ENCODE data around the gene KIRREL3.

KIRREL3 gene

DNA sequence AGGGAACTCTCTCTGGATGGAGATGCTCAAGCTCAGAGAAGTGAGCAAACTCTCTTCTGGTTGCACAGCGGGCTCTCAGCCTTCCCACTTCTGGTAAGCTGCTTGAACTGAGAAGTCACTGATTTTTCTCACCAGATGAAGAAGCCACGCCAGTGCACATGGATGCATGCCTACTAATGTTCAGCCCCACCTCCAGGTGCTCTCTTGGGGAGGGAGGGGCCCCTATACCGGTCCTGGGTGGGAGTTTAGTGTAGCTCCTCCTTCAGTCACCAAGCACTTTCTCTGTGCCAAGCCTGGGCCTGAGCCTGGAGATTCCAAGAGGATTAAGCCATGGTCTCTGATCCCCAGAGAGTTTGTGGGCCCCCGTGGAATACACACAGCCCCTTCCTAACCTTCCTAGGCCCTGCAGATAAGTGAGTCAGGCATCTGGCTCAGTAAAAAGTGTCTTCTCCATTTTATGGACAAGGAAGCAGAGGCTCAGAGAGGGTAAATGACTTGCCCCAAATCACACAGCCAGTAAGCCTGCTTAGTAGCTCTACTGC, 502.9 kb downstream of the KIRREL3 start:
- no peak for DNase-seq

DNA sequence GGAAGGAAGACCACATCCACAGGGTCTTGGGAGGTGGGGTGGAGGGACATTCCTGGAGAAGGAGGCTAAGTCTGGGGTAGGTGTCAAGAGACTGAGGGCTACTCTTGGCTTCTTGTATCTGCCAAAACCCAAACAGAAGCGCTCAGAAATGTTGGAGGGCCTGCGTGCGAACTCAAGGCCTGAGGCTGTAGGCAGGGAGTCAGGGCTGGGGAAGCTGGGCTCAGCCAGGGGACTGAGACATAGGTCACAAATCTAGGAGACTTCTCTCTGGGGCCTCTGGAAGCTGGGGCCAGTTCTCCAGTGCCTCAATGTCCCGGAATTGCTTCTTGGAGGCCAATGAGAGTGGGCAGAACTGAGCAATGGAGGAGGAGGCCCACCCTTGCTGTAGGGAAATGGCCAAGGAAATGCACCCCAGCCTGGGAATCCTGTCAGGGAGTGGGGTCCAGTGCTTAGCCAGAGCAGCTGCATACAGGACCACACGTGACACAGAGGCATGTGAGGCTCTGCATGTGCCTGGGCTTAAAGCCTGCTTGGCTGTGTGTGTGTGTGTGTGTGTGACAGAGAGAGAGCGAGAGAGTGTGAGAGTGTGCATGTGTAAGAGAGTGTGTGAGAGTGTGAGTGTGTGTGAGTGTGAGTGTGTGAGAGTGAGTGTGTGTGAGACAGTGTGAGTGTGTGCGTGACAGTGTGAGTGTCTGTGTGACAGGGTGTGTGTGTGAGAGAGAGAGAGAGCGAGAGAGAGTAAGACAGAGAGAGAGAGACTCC, 503.8 kb downstream of the KIRREL3 start:
- DNase-seq, result no peak

DNA sequence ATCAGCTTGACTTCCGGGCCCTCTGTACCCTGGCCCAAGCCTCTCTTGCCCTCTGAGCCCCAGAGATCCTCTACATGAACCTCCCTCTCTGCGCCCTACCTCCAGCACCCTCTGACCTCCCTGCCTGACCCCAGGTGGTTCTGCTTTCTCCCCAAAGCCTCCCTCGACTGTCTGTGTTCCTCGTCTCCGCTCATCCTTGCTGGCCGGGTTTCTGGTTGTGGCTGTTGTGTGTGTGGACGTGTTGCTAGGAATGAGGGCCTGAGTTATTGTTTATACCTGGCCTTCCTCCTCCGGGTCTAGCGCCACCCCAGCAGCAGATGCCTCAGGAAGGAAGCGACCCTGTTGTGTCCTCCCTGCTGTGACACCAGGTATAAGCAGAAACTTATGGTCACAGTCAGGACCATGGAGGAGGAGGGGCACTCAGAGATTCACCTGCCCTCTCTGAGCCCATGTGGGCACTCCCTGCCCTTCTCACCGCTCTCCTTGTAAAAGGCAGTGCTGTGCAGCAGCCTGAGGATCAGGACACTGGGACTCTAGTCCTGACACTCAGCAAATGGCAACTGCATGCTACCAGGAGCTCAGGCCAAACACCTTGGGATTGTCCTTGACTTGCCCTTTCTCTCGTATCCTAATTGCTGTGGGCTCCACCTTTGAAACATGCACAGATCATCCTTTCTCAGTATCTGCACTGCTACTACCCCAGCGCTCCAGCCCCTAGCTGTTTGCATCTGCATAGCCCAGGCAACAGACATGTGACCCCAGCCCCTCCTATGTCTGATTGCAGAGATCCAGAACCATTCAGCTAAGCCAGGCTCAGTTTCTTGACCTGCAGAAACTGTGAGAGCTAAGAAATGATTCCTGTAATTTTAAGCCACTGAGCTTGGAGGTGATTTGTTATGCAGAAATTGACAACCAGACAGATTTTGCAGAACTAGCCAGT, 505.0 kb downstream of the KIRREL3 start:
- no peak for DNase-seq

DNA sequence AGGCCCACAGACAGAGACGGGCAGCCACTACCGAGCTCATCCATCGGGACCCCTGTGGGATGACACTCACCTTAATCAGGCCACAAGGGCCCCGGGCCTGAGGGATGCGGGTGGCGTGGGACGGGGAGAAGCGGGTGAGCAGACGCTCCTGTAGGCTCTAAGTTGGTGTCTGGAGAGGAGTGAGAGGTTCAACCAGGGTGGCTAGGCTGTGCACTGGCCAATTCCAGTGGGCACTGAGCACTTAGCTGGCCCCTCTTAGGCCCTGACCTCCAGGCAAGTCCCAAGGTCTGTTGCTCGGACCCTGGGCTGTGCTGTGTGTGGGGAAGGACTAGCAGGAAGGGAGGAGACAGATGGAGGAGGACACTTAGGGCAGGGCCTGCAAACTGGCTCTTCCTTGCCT, 505.7 kb downstream of the KIRREL3 start:
- DNase-seq, result no peak

DNA sequence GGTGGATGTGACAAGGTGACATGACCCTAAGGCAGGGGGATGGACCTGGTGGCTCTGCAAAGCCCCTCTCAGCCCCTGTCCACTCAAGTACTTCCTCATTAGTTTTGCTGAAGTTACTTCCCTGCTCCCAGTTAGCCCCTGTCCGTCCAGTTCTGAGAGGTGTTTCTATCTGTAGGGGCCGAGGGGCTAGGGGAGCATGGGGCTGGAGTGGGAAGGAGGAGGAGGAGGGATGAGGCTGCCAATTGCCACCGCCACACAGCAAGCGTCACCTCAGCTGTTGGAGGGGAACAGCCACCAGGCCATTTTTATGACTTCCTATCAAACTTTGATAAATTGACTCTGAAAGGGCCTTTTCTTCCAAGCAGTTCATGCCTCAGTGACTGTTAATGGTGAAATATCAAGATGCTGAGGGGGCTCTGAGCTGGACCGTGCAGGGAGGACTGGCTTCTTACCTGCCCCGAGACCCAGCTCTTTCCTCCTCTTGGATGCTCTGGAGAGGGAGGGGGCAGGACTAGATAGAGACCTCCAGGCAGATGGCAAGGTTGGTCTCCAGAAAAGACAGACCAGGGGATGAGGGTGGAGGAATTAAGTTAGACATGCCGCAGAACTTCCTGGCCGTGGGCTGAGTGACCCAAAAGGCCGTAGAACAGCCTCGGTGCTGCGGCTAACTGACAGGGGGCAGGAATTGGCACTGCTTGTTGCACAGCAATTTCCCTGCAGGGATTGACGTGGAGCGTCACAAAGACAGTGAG, 508.1 kb downstream of the KIRREL3 start:
- no peak for DNase-seq

DNA sequence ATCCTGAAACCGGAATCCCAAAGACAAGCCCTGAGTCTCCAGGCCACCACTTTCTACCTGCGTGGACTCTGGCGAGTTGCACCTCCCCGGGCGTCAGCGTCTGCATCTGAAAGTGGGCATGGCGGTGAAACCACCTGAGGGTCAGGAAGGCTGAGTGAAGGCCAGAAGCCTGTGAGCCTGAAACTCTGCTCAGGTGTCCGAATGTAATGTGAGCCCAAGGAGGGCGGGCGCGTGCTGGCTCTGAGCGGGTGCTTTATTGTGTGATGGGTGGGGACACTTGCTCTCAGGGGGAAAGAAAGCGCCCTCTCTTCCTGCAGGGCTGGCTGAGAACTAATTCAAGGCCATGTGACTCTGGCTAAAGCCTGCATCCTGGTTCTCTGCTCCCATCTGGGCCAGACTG, 509.5 kb downstream of the KIRREL3 start:
- DNase-seq, result no peak

DNA sequence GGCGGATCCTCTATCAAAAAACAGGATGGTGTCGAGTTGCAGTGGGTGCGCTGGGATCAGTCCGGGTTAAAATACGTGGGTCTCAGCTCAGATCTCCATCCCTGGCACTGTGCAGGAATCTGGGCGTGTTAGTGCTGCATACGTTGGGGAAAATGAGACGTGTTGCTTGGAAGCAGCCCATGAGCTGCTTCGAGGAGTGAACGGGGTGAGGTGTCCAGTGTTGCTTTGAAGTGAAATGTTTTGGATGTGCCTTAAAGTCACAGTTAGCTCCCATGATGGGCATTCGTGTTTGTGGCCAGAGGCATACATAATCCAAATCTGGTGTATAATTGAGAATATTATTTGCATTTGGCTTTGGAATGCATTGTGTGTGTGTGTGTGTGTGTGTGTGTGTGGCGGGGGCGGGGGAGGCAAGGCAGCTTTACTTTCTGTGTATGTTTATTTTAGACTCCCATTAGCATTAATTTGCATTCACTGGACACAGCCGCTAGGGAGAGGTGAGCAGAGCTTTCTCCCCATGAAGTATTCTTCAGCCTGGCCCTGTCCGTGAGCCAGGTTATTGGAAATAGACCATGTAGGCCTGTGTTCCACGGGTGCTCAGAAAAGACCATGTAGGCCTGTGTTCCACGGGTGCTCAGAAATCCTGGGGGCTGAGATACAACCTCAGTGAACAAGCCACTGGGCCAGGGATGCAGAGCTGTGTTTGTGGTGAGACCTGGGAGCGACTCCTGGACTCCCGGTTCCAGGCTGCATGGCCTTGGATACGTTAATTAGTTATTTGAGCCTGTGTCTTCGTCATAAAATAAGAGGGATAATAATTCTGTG, 510.5 kb downstream of the KIRREL3 start:
- no peak for DNase-seq

DNA sequence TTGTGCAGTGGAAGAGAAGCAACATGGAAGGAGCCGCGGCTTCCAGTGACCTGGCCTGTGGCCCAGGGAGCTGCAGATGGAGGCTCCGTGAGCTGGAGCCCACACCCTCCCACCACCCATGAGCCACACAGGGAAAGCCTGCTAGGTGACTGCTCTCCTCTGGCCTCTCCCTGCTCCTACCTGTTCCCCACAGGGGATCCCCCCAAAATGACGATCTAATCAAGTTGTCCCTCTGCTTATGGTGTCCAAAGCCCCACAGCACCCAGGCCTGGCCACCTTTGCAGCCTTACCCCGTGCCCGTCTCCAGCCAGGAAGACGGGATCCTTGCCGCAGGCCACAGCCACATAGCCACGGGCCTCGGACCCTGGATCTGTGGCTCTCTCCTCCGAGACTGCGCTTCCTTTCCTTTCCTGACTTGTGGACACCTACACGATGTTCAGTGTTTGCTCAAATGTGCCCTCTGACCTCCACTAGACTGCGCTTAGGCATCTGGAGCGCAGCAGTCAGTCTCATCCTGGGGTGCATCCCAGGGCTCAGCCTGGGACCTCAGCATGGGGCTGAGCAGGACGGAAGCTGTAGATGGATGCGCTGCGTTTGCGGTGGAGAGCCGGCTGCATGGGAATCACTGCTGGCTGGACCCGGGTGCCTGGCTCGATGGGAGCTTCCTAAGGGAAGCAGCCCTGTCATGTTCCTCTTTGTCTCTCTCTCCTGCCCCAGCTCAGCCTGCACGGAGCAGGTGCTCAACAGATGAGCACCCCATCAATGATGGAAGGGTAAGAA, 511.8 kb downstream of the KIRREL3 start:
- DNase-seq, result no peak

DNA sequence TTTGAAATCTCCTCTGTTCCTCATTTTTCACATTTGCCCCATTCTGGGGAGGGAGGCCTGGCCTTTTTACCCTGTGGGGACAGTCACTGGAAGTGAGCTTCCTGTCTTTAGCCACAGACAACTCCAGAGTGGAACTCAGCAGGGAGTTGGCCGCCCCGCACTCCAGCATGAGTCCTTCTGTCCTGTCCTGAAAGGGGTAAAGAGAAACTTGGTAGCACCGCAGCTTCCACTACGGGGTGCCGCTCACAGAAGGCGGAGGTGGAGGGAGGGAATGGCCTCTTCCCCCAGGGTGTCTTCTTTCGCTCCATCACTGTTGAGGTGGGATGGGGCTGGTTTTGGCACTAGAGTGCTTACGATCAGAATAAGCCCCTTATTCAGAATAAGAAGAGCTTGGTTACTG, 512.9 kb downstream of the KIRREL3 start:
- DNase-seq, result no peak

DNA sequence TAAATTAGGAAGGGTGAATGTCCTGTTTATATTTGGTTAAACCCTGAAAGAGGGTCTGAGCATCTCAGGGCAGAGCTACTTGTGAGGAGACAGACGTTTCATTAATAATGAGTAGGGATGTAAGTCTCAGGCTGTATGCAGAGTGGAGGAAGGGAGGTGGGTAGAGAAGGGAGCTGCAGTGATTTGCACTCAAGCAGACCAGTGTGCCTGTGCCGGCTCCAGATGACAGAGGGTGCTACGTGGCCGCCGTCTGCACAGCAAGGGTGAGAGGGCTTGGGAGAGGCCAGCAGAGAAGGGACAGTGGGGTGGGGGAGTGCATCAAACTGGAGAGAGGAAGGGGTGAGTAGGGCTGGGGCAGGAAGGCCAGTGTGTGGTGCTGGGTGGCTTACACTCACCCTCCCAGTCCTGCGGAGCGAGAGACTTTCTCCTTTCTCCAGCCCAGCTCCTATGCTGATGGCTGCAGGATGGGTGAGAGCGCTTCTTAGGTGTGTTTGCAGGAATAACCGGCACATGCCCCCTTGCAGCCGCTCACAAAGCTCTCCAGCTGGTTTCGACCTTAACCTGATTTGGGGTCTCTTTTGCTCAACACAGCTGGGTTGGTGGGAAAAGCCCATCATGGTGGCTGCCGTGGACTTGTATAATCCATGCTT, 514.5 kb downstream of the KIRREL3 start:
- DNase-seq, result no peak

DNA sequence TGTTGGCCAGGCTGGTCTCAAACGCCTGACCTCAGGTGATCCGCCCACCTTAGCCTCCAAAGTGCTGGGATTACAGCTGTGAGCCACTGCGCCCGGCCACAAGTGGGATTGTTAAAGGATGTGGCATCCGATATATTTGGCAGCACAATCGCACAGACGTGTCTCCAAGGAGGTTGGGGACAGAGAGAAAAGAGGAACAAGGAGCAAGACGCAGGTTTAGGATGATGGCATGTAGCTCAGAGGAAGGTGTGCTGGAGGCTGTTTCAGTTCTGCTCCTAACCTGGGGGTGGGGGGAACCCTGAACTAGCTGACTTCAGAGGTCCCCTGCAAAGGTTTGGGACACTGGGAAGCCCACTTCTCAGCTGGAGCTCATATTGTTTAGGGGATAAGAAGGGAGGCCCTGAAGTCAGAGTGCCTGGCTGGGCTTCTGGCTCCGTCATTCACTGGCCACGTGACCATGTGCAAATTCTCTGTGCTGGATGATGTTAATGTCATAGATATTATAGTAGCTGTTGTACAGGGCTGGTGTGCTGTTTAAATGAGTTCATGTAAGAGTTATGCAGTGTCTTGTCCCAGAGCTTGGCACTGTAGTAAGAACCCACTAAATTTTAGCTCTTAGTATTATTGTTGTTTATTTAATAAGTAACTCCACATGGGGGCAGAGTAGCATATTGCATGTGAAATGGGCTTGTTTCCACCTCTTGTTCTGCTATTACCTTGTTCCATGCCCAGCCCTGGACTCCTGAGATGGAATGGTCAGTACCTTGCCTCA, 515.4 kb downstream of the KIRREL3 start:
- DNase-seq, result no peak

DNA sequence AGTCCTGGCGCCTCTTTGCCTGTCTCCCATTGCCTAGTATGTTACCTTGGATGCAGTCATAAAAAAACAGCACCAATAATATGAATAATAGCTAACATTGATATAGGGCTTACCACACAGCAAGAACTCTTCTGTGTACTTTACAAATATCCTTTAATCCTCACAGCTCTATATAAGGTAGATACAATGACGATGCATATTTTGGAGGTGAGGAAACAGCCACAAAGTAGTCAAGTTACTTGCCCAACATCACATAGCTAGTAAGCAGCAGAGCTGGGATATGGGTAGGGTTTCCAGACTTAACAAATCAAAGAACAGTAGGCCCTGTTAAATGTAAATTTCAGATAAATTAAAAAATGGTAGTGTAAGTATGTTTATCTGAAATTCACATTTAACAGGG, 516.3 kb downstream of the KIRREL3 start:
- DNase-seq, result no peak

DNA sequence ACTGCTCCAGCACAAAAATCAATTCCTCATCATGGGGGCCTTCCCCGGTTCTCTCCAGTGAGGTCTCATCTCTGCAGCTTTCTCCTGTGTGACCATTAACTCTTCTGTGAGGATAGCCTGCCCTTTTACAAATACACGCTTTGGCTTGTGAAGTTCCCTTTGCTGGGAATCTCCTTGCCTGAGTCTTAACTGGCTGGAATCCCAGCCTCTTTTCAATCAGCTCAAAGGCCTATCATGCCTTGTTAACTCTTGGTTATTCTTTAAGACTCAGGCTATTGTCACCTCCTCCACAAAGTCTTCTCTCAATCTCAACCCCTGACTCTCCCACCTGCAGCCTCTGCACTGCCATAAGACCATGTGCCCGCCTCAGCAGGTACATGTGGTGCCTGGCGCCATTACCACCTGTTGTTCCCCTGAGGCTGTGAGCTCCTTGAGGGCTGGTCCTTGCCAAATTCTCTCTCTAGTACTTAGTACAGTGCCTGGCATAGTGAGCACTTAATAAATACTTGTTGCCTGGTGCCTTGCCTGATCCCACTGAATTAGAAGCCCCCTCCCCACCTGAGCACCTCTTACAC, 516.9 kb downstream of the KIRREL3 start:
- no peak for DNase-seq

DNA sequence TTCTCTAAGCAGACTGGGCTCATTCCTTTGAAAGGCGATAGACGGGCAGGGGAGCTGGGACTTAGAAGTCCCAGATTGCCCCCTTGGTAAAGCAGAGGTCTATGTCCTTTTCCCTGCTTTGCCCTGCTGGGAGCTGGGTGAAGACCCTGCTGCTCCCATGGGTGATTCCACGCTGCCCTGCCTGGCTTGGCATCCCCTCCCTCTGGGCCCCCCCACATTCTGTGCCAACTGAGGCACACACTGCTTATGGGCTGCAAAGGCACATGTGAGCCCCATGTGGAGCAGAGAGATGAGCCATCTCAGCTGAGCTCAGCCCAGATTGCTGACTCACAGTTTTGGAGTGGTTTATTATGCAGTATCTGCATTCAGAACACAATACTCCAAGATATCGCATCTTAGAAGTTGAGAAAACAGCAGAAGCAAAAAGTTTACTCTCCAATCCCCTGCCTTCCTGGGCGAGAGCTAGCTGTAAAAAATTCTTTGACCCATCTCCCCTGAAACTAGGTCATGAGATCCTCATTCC, 517.9 kb downstream of the KIRREL3 start:
- no peak for DNase-seq

DNA sequence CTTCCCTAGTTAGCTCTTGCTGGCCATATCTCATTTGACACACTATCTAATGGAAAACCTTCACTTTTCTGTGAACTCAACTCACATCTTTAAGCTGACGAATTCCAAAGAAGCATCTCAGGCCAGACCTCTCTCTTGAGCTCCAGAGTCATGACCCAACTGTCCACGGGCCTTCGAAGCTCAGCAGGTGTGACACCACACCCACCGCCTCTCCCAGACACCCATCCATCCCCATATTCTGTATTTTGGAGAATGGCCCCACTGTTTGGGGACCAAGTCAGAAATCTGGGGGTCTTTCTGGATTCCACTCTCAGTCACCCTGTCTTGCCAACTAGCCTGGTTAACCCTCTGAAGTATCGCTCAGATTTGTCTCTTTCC, 519.3 kb downstream of the KIRREL3 start:
- DNase-seq, result no peak

DNA sequence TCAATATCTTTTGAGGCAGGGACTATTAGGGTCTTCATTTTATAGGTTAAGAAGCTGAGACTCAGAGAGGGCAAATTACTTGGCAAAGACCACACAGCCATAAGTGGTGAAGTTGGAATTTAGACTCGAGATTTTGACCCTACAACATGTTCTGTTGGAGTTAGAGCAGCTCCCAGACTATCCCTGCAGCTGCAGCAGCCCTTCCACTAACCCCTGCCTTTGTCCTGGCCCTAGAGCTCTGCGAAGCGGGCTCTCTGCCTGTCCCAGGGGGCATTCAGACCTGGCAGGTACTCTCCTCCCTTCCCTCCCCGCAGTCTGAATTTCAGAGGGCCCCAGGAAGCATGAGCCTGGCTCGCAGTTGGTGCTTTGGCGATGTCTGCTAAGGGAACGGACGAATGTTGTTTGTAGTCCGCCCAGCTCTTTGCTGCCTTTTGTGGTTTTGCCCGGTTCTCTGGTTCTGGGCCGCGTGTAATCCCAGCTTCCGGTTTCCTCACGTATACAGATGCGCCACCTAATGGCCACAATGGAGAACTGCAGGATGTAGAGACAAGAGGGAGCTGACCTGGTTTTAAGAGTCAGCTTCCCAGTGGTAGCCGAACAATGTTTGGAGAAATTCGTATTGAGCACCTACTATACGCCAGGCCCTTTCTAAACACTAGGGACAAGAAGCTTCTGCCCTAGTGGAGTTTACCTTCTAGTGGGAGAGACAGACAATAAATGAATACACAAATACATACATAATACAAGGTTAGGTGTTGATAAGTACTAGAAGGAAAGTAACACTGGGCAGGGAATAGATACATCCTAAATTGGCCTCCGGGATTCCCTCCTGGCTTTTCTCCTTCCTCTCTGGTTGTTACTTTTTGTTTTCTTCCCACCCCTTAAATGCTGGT, 519.9 kb downstream of the KIRREL3 start:
- peak; percentile 65 to 73 for DNase-seq

DNA sequence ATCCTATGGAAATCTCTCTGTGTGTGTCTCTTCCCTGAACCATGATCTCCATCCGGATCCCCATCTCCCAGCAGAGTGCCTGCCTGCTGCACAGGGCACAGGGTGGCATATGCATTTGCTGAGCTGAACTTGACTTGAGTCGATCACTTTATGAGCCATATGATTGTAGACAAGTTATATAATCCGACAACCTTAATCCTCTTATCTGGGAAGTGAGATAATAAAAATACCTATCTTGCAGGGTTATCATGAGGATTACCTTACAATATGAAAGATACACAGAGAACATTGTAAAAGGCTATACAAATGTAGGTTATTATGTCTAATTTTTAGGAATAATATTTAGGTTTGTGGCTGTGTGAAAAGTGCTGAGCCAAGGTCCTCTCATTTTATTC, 520.6 kb downstream of the KIRREL3 start:
- DNase-seq, result no peak

DNA sequence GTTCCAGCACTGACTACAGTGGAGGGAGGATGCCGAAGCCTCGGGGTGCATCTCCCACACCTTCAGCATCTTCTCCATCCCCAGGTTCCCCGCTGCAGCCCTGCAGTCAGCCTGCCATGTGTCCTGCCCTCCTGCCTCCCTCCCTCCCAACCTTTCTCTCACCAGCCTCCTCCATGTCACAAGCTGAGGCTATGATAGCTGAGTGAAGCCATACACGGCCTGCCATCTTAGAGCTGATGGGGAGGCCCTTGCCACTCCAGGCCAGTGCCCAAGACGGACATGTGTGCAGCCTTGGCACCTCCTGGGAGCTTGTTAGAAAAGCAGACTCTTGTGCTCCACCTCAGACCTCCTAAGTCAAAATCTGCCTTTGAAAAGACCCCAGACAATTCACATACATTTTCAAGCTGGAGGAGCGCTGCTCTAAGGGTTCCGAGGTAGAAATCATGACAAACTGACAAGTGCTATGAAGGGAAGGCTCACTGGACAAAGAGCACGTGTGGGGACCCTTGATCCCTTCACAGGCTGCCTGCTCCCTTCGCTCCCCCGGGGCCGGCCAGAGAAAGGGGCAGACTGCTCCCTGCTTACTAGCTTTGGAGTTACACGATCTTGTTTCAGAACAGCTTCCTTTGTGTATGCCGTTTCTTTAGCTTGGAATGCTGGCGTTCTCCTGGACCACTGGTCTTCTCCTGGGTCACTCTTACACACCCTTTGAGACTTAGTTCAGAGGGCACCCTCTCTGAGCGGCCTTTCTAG, 521.2 kb downstream of the KIRREL3 start:
- no peak for DNase-seq
